TTC549 (cell line): ENCODE measurements around the gene LSMEM2.
"Not testable (repeated sequence)": the region's sequence is repeated elsewhere in the genome, so short reads cannot be mapped to it uniquely, and the experiment has no call there.

ENCODE experiments used
- FAIRE-seq: peaks from 2 replicates; lab custom pipeline; 2012; peaks lifted over from hg19 to GRCh38; lab: Jason Lieb, UNC

Gene LSMEM2

DNA sequence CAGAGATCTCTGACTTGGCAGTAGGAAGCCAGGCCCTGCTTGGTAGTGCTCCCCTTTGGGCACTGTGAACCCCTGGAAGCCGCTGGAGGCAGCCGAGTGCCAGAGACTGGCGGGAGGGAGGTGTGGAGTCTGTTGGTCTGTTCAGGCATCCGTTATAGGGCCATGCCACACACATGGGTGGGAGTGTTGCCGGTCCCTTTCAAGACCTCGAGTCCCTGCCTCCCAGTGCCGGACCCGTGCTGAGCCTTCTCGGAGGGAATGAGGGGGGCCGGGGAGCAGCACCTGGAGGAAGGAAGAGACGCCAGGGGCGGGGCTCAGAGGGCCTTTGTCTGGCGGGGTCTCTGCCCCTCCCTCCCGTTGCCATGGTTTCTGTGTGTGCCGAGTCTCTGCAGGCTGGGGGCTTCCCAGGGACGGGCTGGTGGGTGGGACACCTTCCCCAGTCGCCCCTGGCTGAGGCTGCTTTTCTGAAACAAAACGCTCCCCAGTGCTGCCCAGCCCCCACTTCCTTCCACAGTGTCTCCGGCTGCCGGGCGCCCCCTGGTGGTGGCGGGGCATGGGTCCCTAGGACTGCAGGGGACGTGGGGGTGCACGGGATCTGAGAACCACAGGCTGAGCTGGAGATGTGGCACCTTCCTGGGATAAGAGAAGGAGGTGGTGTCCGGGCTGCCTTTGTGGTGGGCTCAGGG, 32.9 kb upstream of the LSMEM2 start:
- no peak for FAIRE-seq

DNA sequence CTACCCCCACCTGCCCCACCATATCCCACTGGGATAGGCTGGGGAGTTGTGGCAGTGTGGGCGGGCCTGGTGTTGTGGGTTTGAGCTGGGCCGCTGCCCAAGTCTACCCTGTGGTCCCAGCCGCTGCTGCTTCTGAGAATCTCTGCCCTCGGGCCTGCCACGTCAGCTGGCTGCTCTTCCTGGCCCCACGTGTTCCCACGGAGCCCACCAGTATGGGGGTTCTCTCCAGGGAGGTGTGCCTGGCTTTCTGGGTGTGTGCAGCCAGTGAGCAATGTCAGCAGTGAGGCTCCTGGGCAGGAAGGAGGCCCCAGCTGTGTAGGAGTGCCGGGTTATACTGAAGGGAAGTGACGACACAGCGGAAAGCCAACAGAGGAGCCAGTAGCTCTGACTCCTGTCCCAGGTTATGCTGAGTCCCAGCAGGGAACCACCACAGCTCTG, 32.4 kb upstream of the LSMEM2 start:
- no peak for FAIRE-seq

DNA sequence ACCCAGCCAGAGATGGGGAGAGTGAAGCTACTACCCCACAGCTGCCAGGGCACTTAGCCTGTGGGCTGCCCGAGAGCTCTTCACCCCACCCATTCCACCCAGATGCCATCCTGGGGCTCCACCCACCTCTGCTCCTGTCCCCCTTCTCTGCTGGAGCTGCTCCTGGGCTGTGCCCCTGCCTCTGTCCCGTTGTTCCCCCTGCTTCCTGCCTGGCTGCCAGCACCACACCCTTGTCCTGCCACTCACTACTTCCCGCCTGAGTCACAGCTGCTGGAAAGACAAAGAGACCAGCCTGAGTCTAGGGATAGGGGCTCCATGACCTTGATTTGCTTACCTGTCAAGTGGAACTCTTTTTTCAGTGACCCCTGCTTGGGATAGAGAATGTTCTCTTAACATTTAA, 30.5 kb upstream of the LSMEM2 start:
- no peak for FAIRE-seq

DNA sequence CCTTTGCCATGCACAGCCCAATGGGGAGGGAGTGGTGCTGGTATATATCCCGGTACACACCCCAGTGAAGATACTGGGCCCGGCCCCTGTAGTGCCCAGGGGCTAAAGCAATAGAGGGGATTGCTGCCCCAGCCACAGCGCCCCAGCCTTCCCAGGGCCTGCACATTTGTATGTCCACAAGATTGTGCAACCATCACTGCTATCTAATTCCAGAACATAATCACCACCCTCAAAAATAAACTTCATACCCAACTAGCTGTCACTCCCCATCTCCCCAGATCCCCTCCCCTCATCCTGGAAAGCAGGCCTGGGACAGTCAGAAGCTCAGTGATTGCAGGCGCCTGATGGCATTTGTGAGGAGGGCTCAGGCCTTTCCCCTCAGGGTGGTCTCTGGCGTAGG, 29.4 kb upstream of the LSMEM2 start:
- FAIRE-seq: no peak

DNA sequence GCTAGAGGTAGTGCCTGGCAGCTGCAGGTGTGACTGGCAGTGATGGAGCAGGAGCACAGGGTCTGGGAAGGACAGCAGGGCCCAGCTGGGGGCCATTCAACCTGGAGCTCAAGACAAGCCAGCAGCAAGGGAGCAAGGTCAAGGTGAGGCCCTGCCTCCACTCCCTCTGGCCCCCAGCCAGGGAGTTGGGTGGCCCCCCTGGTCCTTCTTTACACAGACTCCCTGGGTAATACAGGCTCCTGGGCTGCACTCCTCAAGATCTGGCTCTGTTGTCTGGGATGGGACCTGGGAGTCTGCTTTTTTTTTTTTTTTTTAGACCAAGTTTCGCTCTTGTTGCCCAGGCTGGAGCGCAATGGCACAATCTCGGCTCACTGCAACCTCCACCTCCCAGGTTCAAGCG, 28.4 kb upstream of the LSMEM2 start:
- no peak for FAIRE-seq

DNA sequence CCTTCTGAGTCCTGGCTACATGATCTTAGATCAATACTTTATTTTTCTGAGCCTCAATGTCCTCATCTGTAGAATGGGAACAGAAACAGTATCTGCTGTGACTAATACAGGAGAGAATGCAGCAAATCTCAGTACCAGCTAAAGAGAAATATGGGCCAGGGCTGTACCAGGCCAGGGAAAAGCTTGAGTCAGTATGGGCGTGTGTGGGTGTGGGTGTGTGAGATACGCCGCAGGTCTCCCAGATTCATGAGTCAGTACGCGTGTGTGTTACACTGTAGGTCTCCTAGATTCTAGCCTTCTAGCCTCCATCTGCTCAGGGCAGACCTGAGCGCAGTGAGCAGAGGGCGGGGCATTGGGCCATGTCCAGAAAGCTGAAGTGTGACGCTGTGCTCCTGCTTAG, 27.7 kb upstream of the LSMEM2 start:
- FAIRE-seq: no peak

DNA sequence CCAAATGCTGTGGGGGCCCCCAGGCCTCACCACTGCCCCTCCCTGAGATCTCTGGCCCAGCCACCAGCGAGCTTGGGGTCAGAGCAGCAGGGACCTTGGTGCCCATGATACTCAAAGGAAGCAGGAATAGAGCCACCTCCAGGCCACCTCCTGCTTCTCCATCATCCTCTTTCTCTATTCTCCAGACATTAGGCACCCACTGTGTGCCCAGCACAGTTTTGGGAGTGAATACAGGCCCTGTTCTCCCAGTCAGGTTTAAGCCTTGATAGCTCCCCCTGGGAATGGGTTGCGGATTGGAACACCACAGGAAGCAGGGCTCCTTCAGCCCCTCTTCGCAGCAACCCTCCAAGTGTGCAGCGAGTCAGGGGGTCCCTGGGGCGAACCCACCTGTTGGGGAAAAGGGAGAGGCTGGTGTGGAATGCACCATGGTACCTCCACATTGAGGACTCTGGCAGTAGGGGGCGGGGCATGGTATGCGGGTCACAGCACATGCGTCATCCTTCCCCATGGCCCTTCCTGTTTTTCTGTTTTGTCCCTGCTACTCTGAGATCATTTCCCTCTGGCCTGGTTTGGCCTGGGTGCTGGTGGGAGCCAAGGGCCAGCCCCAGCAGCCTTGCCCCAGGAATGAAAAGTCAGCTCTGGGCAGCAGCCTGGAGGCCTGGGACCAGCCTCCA, 24.2 kb upstream of the LSMEM2 start:
- FAIRE-seq: no peak

DNA sequence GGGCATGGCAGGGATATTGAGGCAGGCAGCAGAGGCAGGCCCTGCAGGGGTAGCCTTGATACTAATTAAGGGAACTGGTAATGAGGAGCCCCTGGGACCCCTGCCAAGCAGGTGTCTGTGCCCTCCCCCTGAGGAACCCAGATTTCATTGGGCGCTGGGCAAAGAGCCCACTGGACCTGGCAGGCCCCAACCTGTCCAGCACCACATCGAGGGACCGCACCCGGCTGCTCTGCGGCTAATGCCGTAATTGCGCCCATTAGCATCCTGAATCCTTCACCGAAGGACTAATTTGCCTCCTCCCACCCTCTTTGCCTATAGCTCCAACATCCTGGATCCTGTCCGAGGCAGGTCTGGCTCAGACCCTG, 23.7 kb upstream of the LSMEM2 start:
- FAIRE-seq: no peak

DNA sequence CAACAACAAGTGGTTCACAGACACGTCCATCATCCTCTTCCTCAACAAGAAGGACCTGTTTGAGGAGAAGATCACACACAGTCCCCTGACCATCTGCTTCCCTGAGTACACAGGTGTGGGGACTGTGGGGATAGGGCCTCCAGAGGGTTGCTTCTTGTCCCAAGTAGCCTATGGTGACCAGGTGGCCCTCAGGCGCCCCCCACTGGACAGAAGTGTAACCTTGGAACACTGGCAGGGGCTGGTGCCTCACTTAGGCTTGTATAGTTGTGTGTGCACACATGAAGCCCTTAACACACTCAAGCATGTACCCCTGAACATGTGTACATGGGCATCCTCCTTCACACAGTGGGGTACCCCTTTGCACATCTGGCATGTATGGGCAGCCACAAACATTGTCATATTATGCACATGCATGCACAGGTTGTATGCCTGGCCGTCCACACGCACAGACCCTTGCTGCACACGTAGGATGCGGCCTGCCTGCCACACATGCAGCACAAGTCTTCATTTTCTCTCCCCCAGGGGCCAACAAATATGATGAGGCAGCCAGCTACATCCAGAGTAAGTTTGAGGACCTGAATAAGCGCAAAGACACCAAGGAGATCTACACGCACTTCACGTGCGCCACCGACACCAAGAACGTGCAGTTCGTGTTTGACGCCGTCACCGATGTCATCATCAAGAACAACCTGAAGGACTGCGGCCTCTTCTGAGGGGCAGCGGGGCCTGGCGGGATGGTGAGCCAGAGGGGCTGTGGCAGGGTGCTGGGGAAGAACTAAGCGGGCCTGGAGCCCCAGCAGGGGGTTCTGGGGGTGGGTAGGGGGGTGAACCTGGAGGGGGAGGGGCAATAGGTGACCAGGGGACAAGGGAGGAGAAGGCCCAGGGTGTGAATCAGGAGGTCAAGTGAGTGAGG, 21.7 kb upstream of the LSMEM2 start:
- FAIRE-seq: no peak

DNA sequence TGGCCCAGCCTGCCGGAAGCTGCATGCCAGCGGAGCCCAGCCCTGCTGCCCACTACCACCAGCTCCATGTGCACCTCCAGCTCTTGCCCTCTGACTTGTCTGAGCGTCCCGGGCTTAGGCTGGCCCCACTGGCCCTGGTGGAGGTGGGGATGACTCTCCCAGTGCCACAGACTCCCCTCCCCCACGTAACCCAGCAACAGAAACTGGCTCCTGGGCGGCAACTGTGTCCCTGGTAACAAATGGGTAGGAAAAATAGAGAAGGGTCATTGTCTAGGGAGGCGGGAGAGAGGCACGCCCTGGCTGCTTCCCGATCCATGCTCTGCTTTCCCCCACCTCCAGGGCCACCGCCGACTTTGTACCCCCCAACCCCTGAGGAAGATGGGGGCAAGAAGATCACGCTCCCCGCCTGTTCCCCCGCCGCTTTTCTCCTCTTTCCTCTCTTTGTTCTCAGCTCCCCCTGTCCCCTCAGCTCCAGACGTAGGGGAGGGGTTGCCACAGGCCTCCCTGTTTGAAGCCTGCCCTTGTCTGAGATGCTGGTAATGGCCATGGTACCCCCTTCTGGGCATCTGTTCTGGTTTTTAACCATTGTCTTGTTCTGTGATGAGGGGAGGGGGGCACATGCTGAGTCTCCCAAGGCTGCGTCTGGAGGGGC, 20.7 kb upstream of the LSMEM2 start:
- FAIRE-seq: no peak

DNA sequence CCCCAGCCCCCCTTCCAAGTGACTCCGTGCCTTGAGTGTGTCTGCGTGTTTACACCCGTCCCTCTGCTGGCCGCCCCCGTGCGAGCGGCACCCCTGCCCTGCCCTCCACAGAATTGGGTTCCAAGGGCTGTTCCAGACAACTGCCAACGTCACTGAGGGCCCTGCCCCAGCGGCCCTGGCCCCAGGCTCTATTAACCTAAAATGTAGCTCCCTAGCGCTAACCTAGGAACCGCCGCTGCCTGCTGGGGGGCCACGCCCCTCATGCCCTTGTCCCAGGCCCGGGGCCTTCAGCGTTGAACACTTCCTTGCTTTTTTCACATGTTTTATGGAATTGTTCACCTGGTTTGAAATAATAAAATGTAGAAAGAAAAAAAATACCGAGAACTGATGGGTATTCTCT, 19.9 kb upstream of the LSMEM2 start:
- no peak for FAIRE-seq

DNA sequence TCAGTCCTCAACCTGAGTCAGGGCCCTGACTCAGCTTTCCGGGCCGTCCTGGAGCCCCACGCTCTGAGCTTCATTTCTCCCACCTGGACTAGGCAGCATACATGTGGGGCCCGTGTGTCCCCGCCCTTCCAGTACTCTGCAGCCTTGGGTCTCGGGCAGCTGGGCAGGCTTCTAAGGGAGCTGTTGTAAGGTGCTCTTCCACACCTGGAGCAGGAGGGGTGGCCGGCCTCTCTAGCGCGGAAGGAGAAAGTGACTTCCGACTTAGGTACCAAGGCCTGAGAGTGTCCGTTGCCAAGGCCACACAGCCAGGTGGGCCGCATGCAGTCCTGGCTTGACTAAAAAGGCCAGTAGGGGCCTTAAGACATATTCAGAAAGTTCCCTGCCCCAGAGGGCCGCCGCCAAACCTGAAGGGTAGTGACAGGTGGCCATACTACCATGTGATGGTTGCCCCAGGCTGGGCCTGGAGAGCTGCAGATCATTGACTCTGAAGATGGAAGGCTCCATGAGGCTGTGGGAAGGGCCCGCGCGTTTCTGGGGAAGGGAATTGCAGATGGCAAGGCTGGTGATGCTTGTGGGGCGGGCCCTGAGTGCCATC, 19.4 kb upstream of the LSMEM2 start:
- no peak for FAIRE-seq

DNA sequence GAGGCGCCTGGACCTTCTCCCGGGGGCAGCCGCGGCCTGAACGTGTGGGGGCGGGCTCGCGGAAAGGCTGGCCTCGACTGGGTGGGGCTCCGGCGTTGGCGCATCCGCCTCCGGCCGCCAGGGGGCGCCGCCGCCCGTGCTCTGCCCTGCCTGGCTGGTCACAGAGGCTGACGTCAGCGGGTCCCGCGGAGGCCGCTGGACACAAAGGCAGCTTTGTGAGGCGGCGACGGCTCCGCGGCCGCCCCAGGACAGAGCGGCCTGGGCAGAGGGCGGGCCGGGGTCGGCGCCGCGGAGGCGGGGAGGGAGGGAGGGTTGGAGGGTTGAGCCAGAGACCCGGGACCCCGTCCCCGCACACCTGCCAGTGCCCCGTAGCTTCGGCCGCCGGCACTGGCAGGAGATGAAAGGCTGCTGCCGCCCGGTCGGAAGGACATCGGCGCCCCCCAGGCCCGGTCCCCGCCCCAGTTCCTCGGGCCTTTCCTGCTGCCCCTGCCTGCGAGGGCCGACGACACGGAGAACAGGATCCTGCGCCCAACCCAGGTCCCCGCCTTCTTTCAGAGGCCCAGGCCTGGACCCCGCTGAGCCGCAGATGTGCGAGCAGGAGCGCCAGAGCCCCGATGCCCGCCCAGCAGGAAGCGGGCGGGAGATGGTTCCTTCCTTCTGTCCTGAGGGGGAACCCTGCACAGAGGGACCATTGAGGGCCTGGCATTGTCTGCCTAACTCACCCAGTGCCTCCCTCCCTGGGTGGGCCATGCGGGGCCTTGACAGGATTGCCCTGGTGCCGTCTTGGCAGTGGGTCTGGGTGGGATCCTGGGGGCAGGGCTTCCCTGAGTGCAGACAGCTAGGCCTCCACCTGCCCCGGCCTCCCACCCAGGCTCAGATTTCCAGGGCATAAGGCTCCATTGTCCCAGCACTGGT, 18.6 kb upstream of the LSMEM2 start:
- FAIRE-seq: no peak

DNA sequence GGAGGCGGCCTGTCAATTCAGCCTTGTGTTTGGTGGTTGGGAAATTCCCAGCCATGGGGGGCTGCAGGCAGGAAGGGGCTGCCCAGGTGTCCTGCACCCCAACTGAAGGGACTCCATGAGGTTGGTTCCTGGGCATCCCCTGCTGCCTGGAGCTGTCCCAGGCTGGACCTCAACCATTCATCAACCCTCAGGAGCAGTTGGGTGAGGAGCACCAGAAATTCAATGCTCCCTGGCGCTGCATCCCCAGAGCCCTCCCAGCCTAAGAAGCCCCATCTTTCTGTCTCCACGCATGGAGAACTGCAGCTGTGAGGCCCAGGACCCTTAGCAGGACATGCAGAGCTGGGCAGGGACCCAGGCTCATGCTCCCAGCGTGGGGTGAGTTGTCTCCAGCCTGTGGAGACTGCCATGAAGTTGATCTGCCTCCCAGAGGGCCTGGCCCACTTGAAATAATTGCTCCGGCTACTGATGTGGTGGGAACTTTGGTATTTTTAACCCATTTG, 17.9 kb upstream of the LSMEM2 start:
- FAIRE-seq: no peak

DNA sequence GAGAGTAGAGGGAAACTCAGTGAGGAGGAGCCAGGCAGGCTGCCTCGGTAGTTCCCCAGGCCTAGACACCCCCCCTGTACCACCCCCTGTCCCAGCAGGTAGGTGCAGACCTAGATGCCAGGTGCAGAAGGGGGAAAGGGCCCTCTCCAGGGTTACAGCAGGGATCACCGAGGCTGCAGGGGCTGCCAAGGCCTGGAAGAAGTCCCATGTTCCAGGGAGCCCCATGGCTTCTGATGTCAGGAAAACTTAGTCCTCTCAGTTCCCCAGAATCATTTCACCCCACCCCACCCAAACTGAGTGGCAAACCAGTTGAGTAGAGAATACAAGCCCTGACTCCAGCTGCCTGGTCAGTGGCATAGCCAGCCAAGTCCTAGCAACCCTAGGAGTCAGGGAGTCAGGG, 17.4 kb upstream of the LSMEM2 start:
- FAIRE-seq: no peak

DNA sequence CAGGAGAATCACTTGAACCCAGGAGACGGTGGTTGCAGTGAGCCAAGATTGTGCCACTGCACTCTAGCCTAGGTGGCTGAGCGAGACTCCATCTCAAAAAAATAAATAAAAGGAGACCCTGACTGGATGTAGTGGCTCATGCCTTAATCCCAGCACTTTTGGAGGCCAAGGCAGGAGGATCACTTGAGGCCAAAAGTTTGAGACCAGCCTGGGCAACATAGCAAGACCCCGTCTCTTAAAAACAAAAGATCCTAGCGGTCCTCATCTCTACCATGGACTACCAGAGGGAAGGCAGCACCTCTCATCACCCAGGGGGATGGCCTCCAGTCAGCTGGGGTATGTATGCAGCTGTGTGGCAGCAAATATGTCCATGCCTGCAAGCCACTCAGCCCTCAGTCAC, 16.7 kb upstream of the LSMEM2 start:
- not testable (repeated sequence) for FAIRE-seq

DNA sequence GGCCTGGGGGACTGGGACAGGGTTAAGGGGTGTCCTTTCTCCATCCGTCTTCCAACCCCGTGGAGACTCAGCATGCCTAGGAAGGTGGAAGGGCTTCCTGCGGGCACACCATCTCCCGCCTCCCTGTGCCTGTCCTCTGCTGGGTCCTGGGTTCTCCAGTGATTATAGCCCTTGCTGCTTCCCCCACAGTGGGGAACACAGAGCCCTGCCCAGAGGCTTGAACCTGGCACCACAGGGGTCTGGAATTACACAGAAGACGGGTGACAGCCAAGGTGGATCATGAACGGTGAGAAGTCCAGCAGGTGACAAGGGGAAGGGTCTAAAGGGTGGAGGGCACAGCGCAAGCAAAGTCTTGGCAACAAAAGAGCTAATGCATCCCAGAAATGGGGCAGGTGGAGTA, 16.1 kb upstream of the LSMEM2 start:
- no peak for FAIRE-seq

DNA sequence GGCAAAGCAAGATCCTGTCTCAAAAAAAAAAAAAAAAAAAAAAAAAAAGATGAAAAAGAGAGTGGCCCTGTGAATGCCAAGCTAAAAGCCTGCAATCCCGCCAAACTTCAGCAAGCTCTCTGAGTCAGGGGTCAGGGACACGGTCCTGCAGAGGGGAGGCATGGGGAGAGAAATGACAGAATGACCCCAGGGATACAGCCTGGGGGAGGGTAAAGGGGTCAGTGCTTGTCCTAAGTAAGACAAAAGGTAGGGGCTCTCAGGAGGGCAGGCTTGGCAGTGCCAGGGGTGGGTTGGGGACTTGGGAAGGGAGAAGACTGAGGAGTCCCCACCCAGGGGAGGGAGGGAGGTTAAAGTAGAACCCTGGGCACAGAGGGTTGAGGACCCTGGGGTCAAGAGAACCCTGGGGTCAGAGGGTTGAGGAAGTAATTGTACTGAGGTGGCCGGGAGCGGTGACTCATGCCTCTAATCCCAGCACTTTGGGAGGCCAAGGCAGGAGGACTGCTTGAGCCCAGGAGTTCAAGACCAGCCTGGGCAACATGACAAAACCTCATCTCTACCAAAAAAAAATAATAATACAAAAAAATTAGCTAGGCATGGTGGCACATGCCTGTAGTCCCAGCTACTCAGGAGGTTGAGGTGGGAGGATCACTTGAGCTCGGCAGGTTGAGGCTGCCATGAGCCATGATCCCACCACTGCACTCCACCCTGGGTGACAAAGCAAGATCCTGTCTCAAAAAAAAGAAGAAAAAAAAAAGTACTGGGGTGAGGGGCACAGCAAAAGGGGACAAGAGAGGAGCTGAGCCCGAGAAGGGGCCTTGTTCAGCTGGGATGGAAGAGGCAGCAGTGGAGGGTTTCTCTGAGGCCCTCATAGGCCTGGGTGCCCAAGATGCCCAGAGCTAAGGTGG, 15.2 kb upstream of the LSMEM2 start:
- FAIRE-seq: no peak

DNA sequence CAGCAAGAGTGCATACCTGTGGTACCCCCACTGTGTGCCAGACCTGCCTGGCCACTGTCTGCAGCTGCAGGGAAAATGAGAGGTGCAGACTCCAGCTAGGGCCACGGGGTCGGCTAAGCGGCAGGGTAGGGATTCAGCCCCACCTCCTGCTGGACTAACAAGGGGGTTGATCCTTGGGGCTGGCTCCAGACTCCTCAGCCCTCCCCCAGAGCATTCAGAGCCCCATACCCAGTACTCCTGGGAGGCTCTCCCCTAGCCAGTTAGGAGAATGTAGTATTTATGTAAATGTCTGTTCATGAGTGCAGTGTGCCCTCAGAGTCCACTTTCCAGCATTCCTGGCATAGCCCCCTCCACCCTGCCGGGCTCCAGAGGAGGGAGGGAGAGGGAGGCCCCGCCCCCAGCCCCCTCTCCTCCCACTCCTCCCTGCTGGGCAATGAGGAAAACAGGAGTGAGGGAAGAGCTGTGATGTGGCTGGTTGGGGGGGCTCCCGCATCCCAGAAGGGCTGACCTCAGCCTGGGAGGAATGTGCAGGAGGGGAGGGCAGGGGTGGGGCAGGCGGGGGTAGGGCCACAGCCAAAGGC, 14.4 kb upstream of the LSMEM2 start:
- no peak for FAIRE-seq
